Choroid plexus epithelial cell (primary cell): ENCODE data around the gene TRIM45.

ENCODE experiments used
- DNase-seq: peaks from one replicate; pipeline ENCODE4 v3.0.0-alpha.2; 2010; ENCODE audit warnings: low read depth
- H3K4me3 ChIP-seq: 2 replicates; pipeline ENCODE4 v1.5.1; 2011; ENCODE audit warnings: low read depth, mild to moderate bottlenecking, control low read depth, low read length, moderate library complexity
- CTCF ChIP-seq: conservative IDR thresholded peaks from 2 replicates; pipeline ENCODE4 v1.5.1; 2011; ENCODE audit warnings: low read depth, mild to moderate bottlenecking, control low read depth, inconsistent platforms, low read length, moderate library complexity

TRIM45 gene

GRCh38 chr1:117121589-117122329, at the start of gene TRIM45:
TSS of gene TRIM45 (minus strand) at chr1:117121749. CDS start at chr1:117121201, 548 bp downstream.
- peak; percentile 89 for TF ChIP-seq CTCF
- DNase-seq, result peak; percentile 98
- peak within 1 kb of the TSS; percentile 91 for H3K4me3 ChIP-seq

GRCh38 chr1:117169871-117170596, 48.5 kb upstream of the TRIM45 start:
- DNase-seq, result no peak
- no peak overlapping the region for H3K4me3 ChIP-seq

GRCh38 chr1:117167402-117167801, 45.9 kb upstream of the TRIM45 start:
- peak; percentile 13 for DNase-seq
- TF ChIP-seq CTCF, result no peak
- H3K4me3 ChIP-seq, result no peak overlapping the region

More at GRCh38 chr1:117169871-117170596, 48.5 kb upstream of the TRIM45 start:
- TF ChIP-seq CTCF, result no peak

- no peak overlapping the region for H3K4me3 ChIP-seq
- TF ChIP-seq CTCF, result no peak
- peak; percentile 63 for DNase-seq
These were observed 44.5 kb upstream of the TRIM45 start for GRCh38 chr1:117166076-117166475.

- H3K4me3 ChIP-seq, result no peak overlapping the region
- TF ChIP-seq CTCF, result no peak
- DNase-seq, result no peak
These were observed 42.7 kb upstream of the TRIM45 start for GRCh38 chr1:117164209-117164608.

- H3K4me3 ChIP-seq, result no peak overlapping the region
- TF ChIP-seq CTCF, result no peak
- no peak for DNase-seq
These were observed 41.3 kb upstream of the TRIM45 start for GRCh38 chr1:117162816-117163215.
